Measurements from ENCODE around the gene GEMIN8. TPM values are rescaled to one million over a fixed set of nuclear protein-coding genes. Genes with fewer than 3 reads are reported as not detected.

The GEMIN8 gene
- polyA plus RNA-seq, 1 donor from 2014 or later: 26.1 TPM

- H3K79me2 ChIP-seq (replicated peaks; ENCODE audit: insufficient read depth, low read length): no peaks in the 10 kb centered on the region
- no peaks in the 10 kb centered on the region for H3K36me3 ChIP-seq (ENCODE audit: insufficient read depth, low read length)
- no peak overlapping the region for H3K9ac ChIP-seq (ENCODE audit: low read length)
- H3K27me3 ChIP-seq (ENCODE audit: insufficient read depth, low read depth, low read length): no peaks in the 10 kb centered on the region
- no peaks in the 10 kb centered on the region for H3K9me3 ChIP-seq (ENCODE audit: low read length)
- no peak overlapping the region for H3K4me2 ChIP-seq (ENCODE audit: low read length)
- TF ChIP-seq EP300 (conservative IDR thresholded peaks at IDR 0.05; ENCODE audit: poor library complexity, severe bottlenecking): no peak
- no peak for TF ChIP-seq MXI1 (conservative IDR thresholded peaks at IDR 0.05; ENCODE audit: poor library complexity, severe bottlenecking)
- no peaks in the 10 kb centered on the region for H4K20me1 ChIP-seq (ENCODE audit: insufficient read depth)
- H3K9me2 ChIP-seq (ENCODE audit: insufficient read depth, low read length): no peaks in the 10 kb centered on the region
- no peak overlapping the region for H3K4me3 ChIP-seq (ENCODE audit: low read length)
- no peak overlapping the region for H3K27ac ChIP-seq (ENCODE audit: low read length)
- no peaks in the 10 kb centered on the region for H3F3A ChIP-seq (ENCODE audit: insufficient read depth, low read length, poor library complexity, severe bottlenecking)
- no peak overlapping the region for H2AFZ ChIP-seq (ENCODE audit: low read depth, low read length)
Measured at GRCh38 chrX:13967636-13968035, 62.1 kb downstream of the GEMIN8 start.

GRCh38 chrX:13966793-13967125 is 62.9 kb downstream of the GEMIN8 start:
- no peak overlapping the region for H3K27ac ChIP-seq (ENCODE audit: low read length)
- H3K79me2 ChIP-seq (replicated peaks; ENCODE audit: insufficient read depth, low read length): no peaks in the 10 kb centered on the region
- H3F3A ChIP-seq (ENCODE audit: insufficient read depth, low read length, poor library complexity, severe bottlenecking): no peaks in the 10 kb centered on the region

GRCh38 chrX:13966071-13966792 is 63.5 kb downstream of the GEMIN8 start:
- H3K9ac ChIP-seq (ENCODE audit: low read length): no peak overlapping the region
- H3F3A ChIP-seq (ENCODE audit: insufficient read depth, low read length, poor library complexity, severe bottlenecking): no peaks in the 10 kb centered on the region
- H3K9me3 ChIP-seq (ENCODE audit: low read length): no peaks in the 10 kb centered on the region
- TF ChIP-seq CTCF (IDR thresholded peaks at IDR 0.05; ENCODE audit: poor library complexity, severe bottlenecking): no peak
- no peak for TF ChIP-seq EP300 (conservative IDR thresholded peaks at IDR 0.05; ENCODE audit: poor library complexity, severe bottlenecking)
- no peak for TF ChIP-seq EZH2 (IDR thresholded peaks at IDR 0.05; ENCODE audit: borderline replicate concordance, insufficient read depth, low read length, poor library complexity, severe bottlenecking)
- TF ChIP-seq MXI1 (conservative IDR thresholded peaks at IDR 0.05; ENCODE audit: poor library complexity, severe bottlenecking): no peak
- no peak for TF ChIP-seq SMC3 (conservative IDR thresholded peaks at IDR 0.05; ENCODE audit: poor library complexity)
- TF ChIP-seq POLR2AphosphoS5 (IDR thresholded peaks at IDR 0.05): no peak
- no peak for TF ChIP-seq REST (IDR thresholded peaks at IDR 0.05; ENCODE audit: borderline replicate concordance)
- no peak for TF ChIP-seq TAF1 (IDR thresholded peaks at IDR 0.05; ENCODE audit: low read depth)
- TF ChIP-seq RAD21 (conservative IDR thresholded peaks at IDR 0.05): no peak
- H3K4me2 ChIP-seq (ENCODE audit: low read length): no peak overlapping the region
- H4K20me1 ChIP-seq (ENCODE audit: insufficient read depth): no peaks in the 10 kb centered on the region
- no peaks in the 10 kb centered on the region for H3K36me3 ChIP-seq (ENCODE audit: insufficient read depth, low read length)
- H3K27ac ChIP-seq (ENCODE audit: low read length): no peak overlapping the region
- H3K79me2 ChIP-seq (replicated peaks; ENCODE audit: insufficient read depth, low read length): no peaks in the 10 kb centered on the region
- no peak overlapping the region for H3K4me3 ChIP-seq (ENCODE audit: low read length)
- H2AFZ ChIP-seq (ENCODE audit: low read depth, low read length): no peak overlapping the region
- no peaks in the 10 kb centered on the region for H3K27me3 ChIP-seq (ENCODE audit: insufficient read depth, low read depth, low read length)
- H3K9me2 ChIP-seq (ENCODE audit: insufficient read depth, low read length): no peaks in the 10 kb centered on the region

More at GRCh38 chrX:13966793-13967125, 62.9 kb downstream of the GEMIN8 start:
- H3K4me3 ChIP-seq (ENCODE audit: low read length): no peak overlapping the region
- H3K9me2 ChIP-seq (ENCODE audit: insufficient read depth, low read length): no peaks in the 10 kb centered on the region
- H2AFZ ChIP-seq (ENCODE audit: low read depth, low read length): no peak overlapping the region
- H3K9ac ChIP-seq (ENCODE audit: low read length): no peak overlapping the region
- H3K36me3 ChIP-seq (ENCODE audit: insufficient read depth, low read length): no peaks in the 10 kb centered on the region
- no peaks in the 10 kb centered on the region for H4K20me1 ChIP-seq (ENCODE audit: insufficient read depth)
- H3K4me2 ChIP-seq (ENCODE audit: low read length): no peak overlapping the region
- H3K9me3 ChIP-seq (ENCODE audit: low read length): no peaks in the 10 kb centered on the region
- no peak for TF ChIP-seq EP300 (conservative IDR thresholded peaks at IDR 0.05; ENCODE audit: poor library complexity, severe bottlenecking)
- no peak for TF ChIP-seq CTCF (IDR thresholded peaks at IDR 0.05; ENCODE audit: poor library complexity, severe bottlenecking)
- no peak for TF ChIP-seq POLR2AphosphoS5 (IDR thresholded peaks at IDR 0.05)
- TF ChIP-seq EZH2 (IDR thresholded peaks at IDR 0.05; ENCODE audit: borderline replicate concordance, insufficient read depth, low read length, poor library complexity, severe bottlenecking): no peak
- TF ChIP-seq MXI1 (conservative IDR thresholded peaks at IDR 0.05; ENCODE audit: poor library complexity, severe bottlenecking): no peak
- no peaks in the 10 kb centered on the region for H3K27me3 ChIP-seq (ENCODE audit: insufficient read depth, low read depth, low read length)
